LoVo (cell line): ENCODE results near the gene STIP1.
A peak's percentile ranks its signal among the peaks of the same experiment; 100 is the strongest.

ENCODE experiments used
- DNase-seq: peaks from one replicate; pipeline ENCODE4 v3.0.0-alpha.2; 2016; ENCODE audit warnings: low spot score

STIP1 gene

DNA sequence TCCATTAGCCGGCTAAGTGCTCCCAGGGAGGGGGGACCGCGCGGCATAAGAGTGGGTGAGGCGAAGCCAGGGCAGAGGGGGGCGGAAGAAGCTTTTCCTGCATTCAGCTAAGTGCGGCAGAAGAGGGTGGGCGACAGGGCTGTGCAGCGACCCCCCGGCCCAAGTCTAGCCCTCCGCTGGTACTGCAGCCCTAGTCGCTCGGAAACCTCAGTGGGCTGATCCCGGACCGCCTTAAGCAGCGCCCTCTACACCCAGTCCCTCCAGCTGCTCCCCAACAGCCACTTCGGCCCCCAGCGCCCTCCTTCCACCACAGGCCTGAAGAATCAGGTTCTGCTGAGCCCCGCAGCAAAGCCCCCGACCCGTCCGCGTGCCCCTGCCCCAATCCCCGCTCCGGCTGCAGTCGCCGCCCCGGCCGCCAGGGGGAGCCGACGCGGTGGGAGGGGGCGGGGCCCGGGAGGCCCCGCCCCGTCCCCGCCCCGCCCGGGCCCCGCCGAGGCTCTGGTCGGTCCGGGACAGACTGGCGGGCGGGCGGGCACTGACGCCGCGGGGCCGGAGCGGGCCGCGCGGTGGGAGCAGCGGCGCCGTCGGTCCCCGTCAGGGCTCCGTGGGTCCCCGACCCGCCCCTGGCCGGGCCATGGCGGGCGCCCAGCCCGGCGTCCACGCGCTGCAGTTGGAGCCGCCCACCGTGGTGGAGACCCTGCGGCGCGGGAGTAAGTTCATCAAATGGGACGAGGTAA is 65.2 kb downstream of the STIP1 start, which contains the start of gene PLCB3:
Gene PLCB3, plus strand, starts transcription at position 515 of the 737 bp plus-strand sequence. Its CDS starts 120 bp downstream, at position 635.
- DNase-seq: peak; percentile 56

- DNase-seq: no peak
Observed at GRCh38 chr11:64251753-64252002, 65.7 kb downstream of the STIP1 start.

- peak; percentile 52 for DNase-seq
Observed at GRCh38 chr11:64252003-64252872, 66.3 kb downstream of the STIP1 start.

DNA sequence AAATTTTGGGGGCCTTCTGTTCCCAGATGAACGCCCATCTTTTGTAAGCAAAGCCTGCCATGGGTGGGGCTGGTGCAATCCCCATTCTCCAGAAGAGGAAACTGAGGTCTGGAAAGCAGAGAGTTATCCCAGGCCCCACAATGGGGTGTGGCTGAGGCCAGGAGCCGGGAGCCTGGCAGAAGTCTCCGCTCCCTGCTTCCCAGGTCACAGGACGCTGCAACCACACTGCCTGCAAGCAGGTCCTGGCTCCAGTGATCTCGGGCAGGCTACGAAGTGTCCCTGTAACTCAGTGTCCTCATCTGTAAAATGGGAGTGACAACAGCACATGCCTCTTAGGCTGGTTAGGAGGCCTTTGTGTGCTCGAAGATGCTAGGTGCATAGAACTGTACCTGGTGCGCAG is 67.1 kb downstream of the STIP1 start:
- no peak for DNase-seq

GRCh38 chr11:64253481-64253880 is 67.5 kb downstream of the STIP1 start:
- no peak for DNase-seq
